ENCODE data around the gene IL1B. TPM values are rescaled to one million over a fixed set of nuclear protein-coding genes. Genes with fewer than 3 reads are reported as not detected.

IL1B gene
- total and polyA plus RNA-seq, 4 donors, result 0.25 to 3.1 (median 0.76) TPM

DNA sequence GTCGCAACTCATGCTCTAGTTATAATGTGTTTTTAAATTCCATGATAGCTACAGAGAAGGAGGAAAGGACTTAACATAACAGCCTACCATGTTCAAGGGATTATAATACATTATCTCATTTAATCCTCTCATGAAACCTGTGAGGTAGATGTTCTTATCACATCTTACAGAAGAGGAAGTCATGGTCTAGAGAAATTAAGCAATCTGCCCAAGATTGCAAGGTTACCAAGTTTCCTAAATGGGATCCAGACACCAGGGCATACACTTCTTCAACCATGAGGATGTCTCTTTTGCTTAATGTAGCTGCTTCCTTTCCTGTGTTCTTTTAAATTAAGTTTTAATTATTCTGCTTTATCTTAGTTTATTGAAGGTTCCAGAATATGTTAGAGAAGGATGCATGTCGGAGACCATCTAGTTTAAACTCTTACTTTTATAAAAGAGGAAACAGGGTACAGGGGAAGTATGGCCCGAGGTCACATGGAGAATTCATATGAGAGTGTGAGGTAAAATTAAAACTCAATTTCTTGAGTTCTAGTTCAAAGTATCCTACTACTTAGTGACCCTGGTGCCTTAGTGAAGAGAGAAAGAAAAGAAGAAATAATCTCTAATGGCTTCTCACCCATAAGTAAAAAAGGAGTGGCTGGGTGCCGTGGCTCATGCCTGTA, 48.7 kb downstream of the IL1B start:
- H3K36me3 ChIP-seq (ENCODE audit: control insufficient read depth in 4 of 4, insufficient read depth in 3 of 4, low read depth in 1 of 4, low read length in 3 of 4), result no peaks in the 10 kb centered on the region
- no peaks in the 10 kb centered on the region for H3K4me1 ChIP-seq (ENCODE audit: control insufficient read depth in 4 of 4, insufficient read depth in 4 of 4, low read length in 3 of 4)
- WGBS, result 90% methylated on average over 4 of the region's 4 CpGs
- no peak overlapping the region for H3K9ac ChIP-seq (ENCODE audit: low read depth in 1 of 2, low read length in 2 of 2)
- no peaks in the 10 kb centered on the region for H3K9me3 ChIP-seq (ENCODE audit: control insufficient read depth in 4 of 4, low read length in 3 of 4)
- H3K27ac ChIP-seq (ENCODE audit: low read depth in 1 of 2, low read length in 2 of 2), result no peak overlapping the region
- H3K27me3 ChIP-seq (ENCODE audit: control insufficient read depth in 4 of 4, insufficient read depth in 4 of 4, low read length in 3 of 4), result no peaks in the 10 kb centered on the region
- no peak overlapping the region for H3K4me3 ChIP-seq (ENCODE audit: low read depth in 1 of 3, low read length in 3 of 3)
- TF ChIP-seq NR2F2 (IDR thresholded peaks at IDR 0.05) (no peak), HNF4A (conservative IDR thresholded peaks at IDR 0.05) (no peak), YY1 (IDR thresholded peaks at IDR 0.05) (no peak), EGR1 (IDR thresholded peaks at IDR 0.05; ENCODE audit: low read depth in 2 of 2) (no peak), RAD21 (IDR thresholded peaks at IDR 0.05) (no peak), JUND (IDR thresholded peaks at IDR 0.05) (no peak), SP1 (IDR thresholded peaks at IDR 0.05) (no peak), TAF1 (conservative IDR thresholded peaks at IDR 0.05) (no peak), RXRA (IDR thresholded peaks at IDR 0.05) (no peak), HNF4G (IDR thresholded peaks at IDR 0.05) (no peak), FOXA1 (IDR thresholded peaks at IDR 0.05) (no peak), GABPA (IDR thresholded peaks at IDR 0.05 in 1 of 2, conservative IDR thresholded peaks at IDR 0.05 in 1 of 2) (no peak)
- TF ChIP-seq, protein P1, sequence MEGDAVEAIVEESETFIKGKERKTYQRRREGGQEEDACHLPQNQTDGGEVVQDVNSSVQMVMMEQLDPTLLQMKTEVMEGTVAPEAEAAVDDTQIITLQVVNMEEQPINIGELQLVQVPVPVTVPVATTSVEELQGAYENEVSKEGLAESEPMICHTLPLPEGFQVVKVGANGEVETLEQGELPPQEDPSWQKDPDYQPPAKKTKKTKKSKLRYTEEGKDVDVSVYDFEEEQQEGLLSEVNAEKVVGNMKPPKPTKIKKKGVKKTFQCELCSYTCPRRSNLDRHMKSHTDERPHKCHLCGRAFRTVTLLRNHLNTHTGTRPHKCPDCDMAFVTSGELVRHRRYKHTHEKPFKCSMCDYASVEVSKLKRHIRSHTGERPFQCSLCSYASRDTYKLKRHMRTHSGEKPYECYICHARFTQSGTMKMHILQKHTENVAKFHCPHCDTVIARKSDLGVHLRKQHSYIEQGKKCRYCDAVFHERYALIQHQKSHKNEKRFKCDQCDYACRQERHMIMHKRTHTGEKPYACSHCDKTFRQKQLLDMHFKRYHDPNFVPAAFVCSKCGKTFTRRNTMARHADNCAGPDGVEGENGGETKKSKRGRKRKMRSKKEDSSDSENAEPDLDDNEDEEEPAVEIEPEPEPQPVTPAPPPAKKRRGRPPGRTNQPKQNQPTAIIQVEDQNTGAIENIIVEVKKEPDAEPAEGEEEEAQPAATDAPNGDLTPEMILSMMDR (IDR thresholded peaks at IDR 0.05; ENCODE audit: low read depth, low read length, missing input control), result no peak
- TF ChIP-seq, protein P2, sequence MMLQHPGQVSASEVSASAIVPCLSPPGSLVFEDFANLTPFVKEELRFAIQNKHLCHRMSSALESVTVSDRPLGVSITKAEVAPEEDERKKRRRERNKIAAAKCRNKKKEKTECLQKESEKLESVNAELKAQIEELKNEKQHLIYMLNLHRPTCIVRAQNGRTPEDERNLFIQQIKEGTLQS (IDR thresholded peaks at IDR 0.05), result no peak
- TF ChIP-seq, protein P3, sequence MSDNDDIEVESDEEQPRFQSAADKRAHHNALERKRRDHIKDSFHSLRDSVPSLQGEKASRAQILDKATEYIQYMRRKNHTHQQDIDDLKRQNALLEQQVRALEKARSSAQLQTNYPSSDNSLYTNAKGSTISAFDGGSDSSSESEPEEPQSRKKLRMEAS (IDR thresholded peaks at IDR 0.05), result no peak
- DNase-seq (ENCODE audit: low spot score), result no peak

DNA sequence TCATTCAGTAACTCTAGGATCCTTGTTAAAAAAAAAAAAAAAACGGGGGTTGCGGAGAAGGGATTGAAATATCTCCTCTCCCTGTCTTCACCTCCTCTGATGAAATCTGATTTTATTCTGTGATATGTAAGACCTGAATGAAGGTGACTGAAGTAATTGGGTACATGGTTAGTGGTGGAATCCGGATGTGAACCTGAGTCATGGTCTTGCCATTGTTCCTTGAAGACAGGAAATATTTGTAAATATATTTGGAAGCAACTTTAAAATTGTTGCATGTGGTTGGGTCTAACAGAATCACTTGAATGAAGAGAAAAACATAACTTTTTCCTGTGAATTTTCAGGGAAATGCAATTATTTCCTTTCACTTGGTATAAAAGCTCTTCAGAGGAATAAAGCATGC, 49.3 kb downstream of the IL1B start:
- H3K9me3 ChIP-seq (ENCODE audit: control insufficient read depth in 4 of 4, low read length in 3 of 4), result no peaks in the 10 kb centered on the region
- no peak for DNase-seq (ENCODE audit: low spot score)
- no peak overlapping the region for H3K4me3 ChIP-seq (ENCODE audit: low read depth in 1 of 3, low read length in 3 of 3)
- TF ChIP-seq, protein P4, sequence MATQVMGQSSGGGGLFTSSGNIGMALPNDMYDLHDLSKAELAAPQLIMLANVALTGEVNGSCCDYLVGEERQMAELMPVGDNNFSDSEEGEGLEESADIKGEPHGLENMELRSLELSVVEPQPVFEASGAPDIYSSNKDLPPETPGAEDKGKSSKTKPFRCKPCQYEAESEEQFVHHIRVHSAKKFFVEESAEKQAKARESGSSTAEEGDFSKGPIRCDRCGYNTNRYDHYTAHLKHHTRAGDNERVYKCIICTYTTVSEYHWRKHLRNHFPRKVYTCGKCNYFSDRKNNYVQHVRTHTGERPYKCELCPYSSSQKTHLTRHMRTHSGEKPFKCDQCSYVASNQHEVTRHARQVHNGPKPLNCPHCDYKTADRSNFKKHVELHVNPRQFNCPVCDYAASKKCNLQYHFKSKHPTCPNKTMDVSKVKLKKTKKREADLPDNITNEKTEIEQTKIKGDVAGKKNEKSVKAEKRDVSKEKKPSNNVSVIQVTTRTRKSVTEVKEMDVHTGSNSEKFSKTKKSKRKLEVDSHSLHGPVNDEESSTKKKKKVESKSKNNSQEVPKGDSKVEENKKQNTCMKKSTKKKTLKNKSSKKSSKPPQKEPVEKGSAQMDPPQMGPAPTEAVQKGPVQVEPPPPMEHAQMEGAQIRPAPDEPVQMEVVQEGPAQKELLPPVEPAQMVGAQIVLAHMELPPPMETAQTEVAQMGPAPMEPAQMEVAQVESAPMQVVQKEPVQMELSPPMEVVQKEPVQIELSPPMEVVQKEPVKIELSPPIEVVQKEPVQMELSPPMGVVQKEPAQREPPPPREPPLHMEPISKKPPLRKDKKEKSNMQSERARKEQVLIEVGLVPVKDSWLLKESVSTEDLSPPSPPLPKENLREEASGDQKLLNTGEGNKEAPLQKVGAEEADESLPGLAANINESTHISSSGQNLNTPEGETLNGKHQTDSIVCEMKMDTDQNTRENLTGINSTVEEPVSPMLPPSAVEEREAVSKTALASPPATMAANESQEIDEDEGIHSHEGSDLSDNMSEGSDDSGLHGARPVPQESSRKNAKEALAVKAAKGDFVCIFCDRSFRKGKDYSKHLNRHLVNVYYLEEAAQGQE (IDR thresholded peaks at IDR 0.05), result no peak
- no peak for TF ChIP-seq HNF4G (IDR thresholded peaks at IDR 0.05)
- no peaks in the 10 kb centered on the region for H3K4me1 ChIP-seq (ENCODE audit: control insufficient read depth in 4 of 4, insufficient read depth in 4 of 4, low read length in 3 of 4)
- WGBS, result 94% methylated on average over 3 of the region's 3 CpGs
- H3K27me3 ChIP-seq (ENCODE audit: control insufficient read depth in 4 of 4, insufficient read depth in 4 of 4, low read length in 3 of 4), result no peaks in the 10 kb centered on the region
- H3K36me3 ChIP-seq (ENCODE audit: control insufficient read depth in 4 of 4, insufficient read depth in 3 of 4, low read depth in 1 of 4, low read length in 3 of 4), result no peaks in the 10 kb centered on the region
- no peak overlapping the region for H3K27ac ChIP-seq (ENCODE audit: low read depth in 1 of 2, low read length in 2 of 2)
- no peak overlapping the region for H3K9ac ChIP-seq (ENCODE audit: low read depth in 1 of 2, low read length in 2 of 2)
